Urinary bladder (tissue), 4 donors: ENCODE results near the gene TBL1XR1. TPM values are rescaled to one million over a fixed set of nuclear protein-coding genes. Genes with fewer than 3 reads are reported as not detected.
"Not testable (repeated sequence)": the region's sequence is repeated elsewhere in the genome, so short reads cannot be mapped to it uniquely, and the experiment has no call there.

ENCODE experiments used
- DNase-seq: peaks from one replicate; pipeline ENCODE4 v3.0.0-alpha.2; 2015; ENCODE audit errors: extremely low spot score
- H3K27ac ChIP-seq: one replicate; pipeline ENCODE4 v1.5.1; 2013; ENCODE audit warnings: low read depth, mild to moderate bottlenecking, moderate library complexity
- H3K36me3 ChIP-seq: one replicate; pipeline ENCODE4 v1.6.1; 2013; ENCODE audit warnings: mild to moderate bottlenecking, moderate library complexity; ENCODE audit not compliant: insufficient read depth
- H3K4me1 ChIP-seq: one replicate; pipeline ENCODE4 v1.6.1; 2013; ENCODE audit warnings: mild to moderate bottlenecking, moderate library complexity; ENCODE audit not compliant: insufficient read depth
- H3K4me3 ChIP-seq: one replicate; pipeline ENCODE4 v1.5.1; 2013; ENCODE audit warnings: low read depth, low read length
- WGBS: extraction: QIAGEN DNeasy Blood & Tissue Kit; methylation state at CpG from one replicate; pipeline ENCODE4 v1.1.7; 2013; 5-methylcytosine and 5-hydroxymethylcytosine counted together
- polyA plus RNA-seq: library from polyadenylated mRNA; stranded (reverse); fragments of 200-250 nt; gene quantifications from one replicate; pipeline ENCODE4 v1.2.3, GENCODE V29; 2013
- total RNA-seq: library from RNA; depleted of rRNA; stranded (reverse); fragments of >200 nt; gene quantifications from one replicate; pipeline ENCODE4 v1.2.3, GENCODE V29; 2014
- donor health status: healthy with polysubstance abuse.
- donor health status: healthy.

The TBL1XR1 gene
- total and polyA plus RNA-seq, 2 donors: 21.7 to 252 TPM

- no peak for DNase-seq
- Histone ChIP-seq H3K36me3 (no peaks in the 10 kb centered on the region), H3K4me1 (no peaks in the 10 kb centered on the region), H3K27ac (no peak overlapping the region), H3K4me3 (no peak overlapping the region)
- 96% methylated on average over 8 of the region's 8 CpGs for WGBS
Measured at GRCh38 chr3:177158461-177158860, 38.8 kb downstream of the TBL1XR1 start.

- DNase-seq: no peak
- Histone ChIP-seq H3K4me1 (no peaks in the 10 kb centered on the region), H3K27ac (no peak overlapping the region), H3K36me3 (no peaks in the 10 kb centered on the region), H3K4me3 (no peak overlapping the region)
- 93% methylated on average over 4 of the region's 4 CpGs for WGBS
Measured at GRCh38 chr3:177157492-177157891, 39.8 kb downstream of the TBL1XR1 start.

GRCh38 chr3:177154733-177155132, 42.5 kb downstream of the TBL1XR1 start:
- no peak overlapping the region for H3K4me3 ChIP-seq
- no peak for DNase-seq
- WGBS: 67% methylated on average over 3 of the region's 3 CpGs
- no peak overlapping the region for H3K27ac ChIP-seq
- no peaks in the 10 kb centered on the region for H3K4me1 ChIP-seq
- no peaks in the 10 kb centered on the region for H3K36me3 ChIP-seq

GRCh38 chr3:177150970-177151627, 46.2 kb downstream of the TBL1XR1 start:
- WGBS: 67% methylated on average over 7 of the region's 7 CpGs
- Histone ChIP-seq H3K4me1 (peaks cover 2% of the 10 kb centered on the region), H3K4me3 (no peak overlapping the region), H3K27ac (no peak overlapping the region), H3K36me3 (no peaks in the 10 kb centered on the region)
- no peak for DNase-seq

GRCh38 chr3:177150218-177150916, 46.9 kb downstream of the TBL1XR1 start:
- WGBS: 40% methylated on average over 3 of the region's 3 CpGs
- H3K4me3 ChIP-seq: no peak overlapping the region
- H3K27ac ChIP-seq: no peak overlapping the region
- DNase-seq: no peak
- no peaks in the 10 kb centered on the region for H3K36me3 ChIP-seq
- H3K4me1 ChIP-seq: peaks cover 2% of the 10 kb centered on the region

GRCh38 chr3:177149106-177149505, 48.2 kb downstream of the TBL1XR1 start:
- DNase-seq: no peak
- H3K4me3 ChIP-seq: no peak overlapping the region
- H3K4me1 ChIP-seq: peaks cover 2% of the 10 kb centered on the region
- no peaks in the 10 kb centered on the region for H3K36me3 ChIP-seq
- 92% methylated on average over 3 of the region's 3 CpGs for WGBS
- no peak overlapping the region for H3K27ac ChIP-seq

- no peaks in the 10 kb centered on the region for H3K36me3 ChIP-seq
- H3K4me1 ChIP-seq: peaks cover 2% of the 10 kb centered on the region
Measured at GRCh38 chr3:177147790-177148189, 49.5 kb downstream of the TBL1XR1 start.

GRCh38 chr3:177146646-177147045, 50.6 kb downstream of the TBL1XR1 start:
- Histone ChIP-seq H3K36me3 (no peaks in the 10 kb centered on the region), H3K4me1 (peaks cover 2% of the 10 kb centered on the region), H3K27ac (no peak overlapping the region), H3K4me3 (no peak overlapping the region)
- DNase-seq: no peak
- 47% methylated on average over 4 of the region's 4 CpGs for WGBS

More at GRCh38 chr3:177147790-177148189, 49.5 kb downstream of the TBL1XR1 start:
- DNase-seq: no peak
- Histone ChIP-seq H3K27ac (no peak overlapping the region), H3K4me3 (no peak overlapping the region)
- 94% methylated on average over 1 of the region's 1 CpG for WGBS

GRCh38 chr3:177145954-177146353, 51.3 kb downstream of the TBL1XR1 start:
- Histone ChIP-seq H3K4me1 (peaks cover 2% of the 10 kb centered on the region), H3K36me3 (no peaks in the 10 kb centered on the region), H3K27ac (no peak overlapping the region), H3K4me3 (no peak overlapping the region)
- WGBS: 85% methylated on average over 2 of the region's 2 CpGs
- DNase-seq: no peak

- H3K4me3 ChIP-seq: no peak overlapping the region
- DNase-seq: no peak
- no peaks in the 10 kb centered on the region for H3K36me3 ChIP-seq
- 88% methylated on average over 1 of the region's 1 CpG for WGBS
- peaks cover 2% of the 10 kb centered on the region for H3K4me1 ChIP-seq
- no peak overlapping the region for H3K27ac ChIP-seq
Measured at GRCh38 chr3:177145381-177145780, 51.9 kb downstream of the TBL1XR1 start.

GRCh38 chr3:177144922-177145321, 52.4 kb downstream of the TBL1XR1 start:
- H3K4me1 ChIP-seq: peaks cover 2% of the 10 kb centered on the region
- DNase-seq: no peak

GRCh38 chr3:177141899-177142646, 55.2 kb downstream of the TBL1XR1 start:
- no peaks in the 10 kb centered on the region for H3K4me1 ChIP-seq
- whole genome bisulfite sequencing: 81% methylated on average over 6 of the region's 6 CpGs
- no peak overlapping the region for H3K27ac ChIP-seq
- H3K36me3 ChIP-seq: no peaks in the 10 kb centered on the region
- DNase-seq: no peak
- H3K4me3 ChIP-seq: no peak overlapping the region

More at GRCh38 chr3:177144922-177145321, 52.4 kb downstream of the TBL1XR1 start:
- Histone ChIP-seq H3K36me3 (no peaks in the 10 kb centered on the region), H3K27ac (no peak overlapping the region), H3K4me3 (no peak overlapping the region)
- 43% methylated on average over 3 of the region's 3 CpGs for WGBS

- no peak overlapping the region for H3K4me3 ChIP-seq
- WGBS: 49% methylated on average over 6 of the region's 6 CpGs
- no peak for DNase-seq
- H3K27ac ChIP-seq: no peak overlapping the region
- H3K4me1 ChIP-seq: no peaks in the 10 kb centered on the region
- no peaks in the 10 kb centered on the region for H3K36me3 ChIP-seq
Measured at GRCh38 chr3:177141471-177141870, 55.8 kb downstream of the TBL1XR1 start.

GRCh38 chr3:177139220-177139619, 58.1 kb downstream of the TBL1XR1 start:
- not testable (repeated sequence) for H3K4me1 ChIP-seq, H3K36me3 ChIP-seq, H3K4me3 ChIP-seq, H3K27ac ChIP-seq, DNase-seq
- 91% methylated on average over 10 of the region's 10 CpGs for WGBS
